ENCODE results near the gene ALDH1L1.

ALDH1L1 gene

GRCh38 chr3:126202680-126203079 is 22.3 kb upstream of the ALDH1L1 start:
- FAIRE-seq (no peak), DNase-seq (ENCODE audit: insufficient read length, low spot score) (no peak)
- TF ChIP-seq CTCF (IDR thresholded peaks at IDR 0.05; ENCODE audit: insufficient read depth, missing control alignments) = no peak

- DNase-seq (ENCODE audit: insufficient read length, low spot score) = no peak
- no peak for FAIRE-seq
- no peak for TF ChIP-seq CTCF (IDR thresholded peaks at IDR 0.05; ENCODE audit: insufficient read depth, missing control alignments)
These were observed 21.9 kb upstream of the ALDH1L1 start for GRCh38 chr3:126202276-126202675.

- FAIRE-seq = no peak
- TF ChIP-seq CTCF (IDR thresholded peaks at IDR 0.05; ENCODE audit: insufficient read depth, missing control alignments) = no peak
- no peak for DNase-seq (ENCODE audit: insufficient read length, low spot score)
These were observed 20.8 kb upstream of the ALDH1L1 start for GRCh38 chr3:126201168-126201567.

- TF ChIP-seq CTCF (IDR thresholded peaks at IDR 0.05; ENCODE audit: insufficient read depth, missing control alignments) = no peak
- DNase-seq (ENCODE audit: insufficient read length, low spot score) (no peak), FAIRE-seq (no peak)
These were observed 20.1 kb upstream of the ALDH1L1 start for GRCh38 chr3:126200534-126200933.

DNA sequence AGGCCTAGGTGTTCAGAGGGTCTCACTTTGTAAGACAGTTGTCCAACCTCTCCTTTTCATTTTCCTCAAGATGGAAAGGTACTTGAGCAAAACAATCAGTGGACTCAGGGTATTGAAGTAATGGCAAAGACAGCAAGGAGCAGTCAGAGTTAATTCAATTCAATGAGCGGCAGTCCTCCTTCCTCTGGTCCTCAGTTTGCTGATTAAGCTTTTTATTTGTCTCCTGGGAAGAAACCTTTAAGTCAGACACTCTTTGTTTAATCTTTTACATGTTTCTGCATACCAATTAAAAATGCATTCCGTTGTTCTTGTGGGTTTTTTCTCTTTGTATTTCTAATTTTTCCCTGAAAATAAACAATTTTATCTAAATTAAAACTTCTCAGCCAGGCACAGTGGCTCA is 18.9 kb upstream of the ALDH1L1 start:
- no peak for TF ChIP-seq CTCF (IDR thresholded peaks at IDR 0.05; ENCODE audit: insufficient read depth, missing control alignments)
- FAIRE-seq (no peak), DNase-seq (ENCODE audit: insufficient read length, low spot score) (no peak)

DNA sequence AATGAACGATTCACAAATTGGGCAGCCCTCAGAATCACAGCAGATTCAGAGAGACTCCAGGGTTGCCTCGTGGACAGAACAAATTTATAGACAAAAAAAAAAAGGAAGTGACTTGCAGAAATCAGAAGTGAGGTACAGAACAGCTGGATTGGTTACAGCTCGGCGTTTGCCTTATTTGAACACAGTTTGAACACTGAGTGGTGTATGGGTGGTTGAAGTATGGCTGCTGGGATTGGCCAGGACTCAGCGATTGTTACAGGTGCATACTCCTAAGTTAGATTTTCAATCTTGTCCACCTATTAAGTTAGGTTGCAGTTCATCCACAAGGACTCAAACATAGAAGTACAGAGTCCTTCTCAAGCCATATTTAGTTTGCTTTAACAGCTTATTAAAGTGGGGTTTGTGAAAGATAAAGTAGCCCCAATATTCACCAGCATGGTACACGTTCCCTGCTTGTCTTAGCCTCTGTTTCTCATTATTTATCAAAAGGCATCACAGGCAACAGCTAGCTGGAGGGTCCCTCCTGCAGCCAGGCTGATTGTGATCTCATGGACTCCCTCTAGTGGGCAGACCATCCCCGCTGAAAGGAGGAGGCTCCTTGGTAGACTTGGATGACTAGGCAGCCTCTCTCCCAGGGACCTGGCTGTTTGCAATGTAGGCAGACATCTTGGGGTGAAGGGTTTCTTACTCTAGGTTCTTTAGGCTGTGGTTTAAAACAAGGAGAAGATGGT is 17.6 kb upstream of the ALDH1L1 start:
- FAIRE-seq = no peak
- DNase-seq (ENCODE audit: insufficient read length, low spot score) = no peak
- TF ChIP-seq CTCF (IDR thresholded peaks at IDR 0.05; ENCODE audit: insufficient read depth, missing control alignments) = peak; percentile 54

DNA sequence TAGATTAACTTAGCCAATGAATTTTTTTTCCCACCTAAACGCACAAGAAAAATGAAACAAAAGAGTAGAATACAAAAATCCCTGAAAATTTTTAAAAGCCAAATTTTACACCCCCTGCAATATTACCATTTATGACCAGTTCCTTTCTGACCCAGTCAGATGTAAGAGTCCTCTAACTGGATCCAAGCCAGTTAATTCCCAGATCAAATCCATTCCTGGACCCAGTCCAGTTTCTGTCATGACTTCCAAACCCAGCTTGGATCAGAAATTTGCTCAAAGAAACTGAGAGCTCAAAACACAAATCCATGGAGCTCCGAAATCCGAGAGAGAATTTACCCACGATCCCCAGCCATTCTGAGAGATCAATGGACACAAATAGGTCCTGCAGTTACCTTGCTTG is 17.0 kb upstream of the ALDH1L1 start:
- DNase-seq (ENCODE audit: insufficient read length, low spot score) = no peak
- no peak for TF ChIP-seq CTCF (IDR thresholded peaks at IDR 0.05; ENCODE audit: insufficient read depth, missing control alignments)
- FAIRE-seq = no peak

Data from D721Med (cell line).